PC-3 (cell line): ENCODE results near the gene MRPS9. TPM values are rescaled to one million over a fixed set of nuclear protein-coding genes. Genes with fewer than 3 reads are reported as not detected.

Experiments used
- ATAC-seq: fragments of 200-7000 bp; cut with Tn5 transposase; 2 replicates; pipeline ENCODE4 v1.9.1; 2020; ENCODE audit warnings: mild to moderate bottlenecking, moderate library complexity
- BruUV-seq: library from RNA; stranded (reverse); fragments of 400-500 nt; replicated peaks from 2 replicates; lab custom pipeline; 2021; lab: Mats Ljungman, UMichigan
- CTCF ChIA-PET: fragments of 300-600 bp; sonication (Branson Sonifier 250); formaldehyde crosslinking; loops from one replicate; lab custom pipeline; 2022; ENCODE audit warnings: antibody characterized with exemption; lab: Charles Lee
- POLR2A ChIA-PET: fragments of 300-600 bp; sonication (Branson Sonifier 250); formaldehyde crosslinking; loops from one replicate; lab custom pipeline; 2022; ENCODE audit warnings: antibody characterized with exemption; ENCODE audit not compliant: unreplicated experiment; lab: Charles Lee
- DNase-seq: peaks from one replicate; pipeline ENCODE4 v3.0.0-alpha.2; 2015
- H2AFZ ChIP-seq: fragments of 300-600 bp; sonication (generic); 2 replicates; pipeline ENCODE4 v1.6.0; 2016; ENCODE audit warnings: antibody characterized with exemption, low read length
- H3F3A ChIP-seq: fragments of 300-600 bp; sonication (generic); one replicate; pipeline ENCODE4 v1.6.0; 2017; ENCODE audit warnings: antibody characterized with exemption, low read length, control low read depth, mild to moderate bottlenecking; ENCODE audit not compliant: unreplicated experiment
- H3K27ac ChIP-seq: fragments of 300-600 bp; sonication (generic); 2 replicates; pipeline ENCODE4 v1.5.1; 2016; ENCODE audit warnings: mild to moderate bottlenecking, low read length
- H3K27me3 ChIP-seq: fragments of 300-600 bp; sonication (generic); 2 replicates; pipeline ENCODE4 v1.6.1; 2016; ENCODE audit warnings: low read length, mixed read lengths
- H3K36me3 ChIP-seq: fragments of 300-600 bp; sonication (generic); 2 replicates; pipeline ENCODE4 v1.6.1; 2016; ENCODE audit warnings: low read depth, mixed run types, low read length, mixed read lengths
- H3K4me1 ChIP-seq: fragments of 300-600 bp; sonication (generic); 2 replicates; pipeline ENCODE4 v1.5.1; 2016; ENCODE audit warnings: low read length; ENCODE audit not compliant: insufficient read depth
- H3K4me2 ChIP-seq: fragments of 300-600 bp; sonication (generic); 2 replicates; pipeline ENCODE4 v1.6.0; 2016; ENCODE audit warnings: low read length
- H3K4me3 ChIP-seq: fragments of 300-600 bp; sonication (generic); 2 replicates; pipeline ENCODE4 v1.5.1; 2016; ENCODE audit warnings: mild to moderate bottlenecking, low read length, mixed read lengths
- H3K79me2 ChIP-seq: fragments of 300-600 bp; sonication (generic); 2 replicates; pipeline ENCODE4 v1.6.1; 2017; ENCODE audit warnings: low read length, mixed read lengths
- H3K9ac ChIP-seq: fragments of 300-600 bp; sonication (generic); 2 replicates; pipeline ENCODE4 v1.6.0; 2016; ENCODE audit warnings: mild to moderate bottlenecking, low read length
- H3K9me2 ChIP-seq: fragments of 300-600 bp; sonication (generic); replicated peaks from 2 replicates; pipeline ENCODE4 v1.6.1; 2016; ENCODE audit warnings: mixed run types, low read length, mixed read lengths
- H3K9me3 ChIP-seq: fragments of 300-600 bp; sonication (generic); 2 replicates; pipeline ENCODE4 v1.6.1; 2016; ENCODE audit warnings: low read length, mixed read lengths
- H4K20me1 ChIP-seq: fragments of 300-600 bp; sonication (generic); 2 replicates; pipeline ENCODE4 v1.6.1; 2016; ENCODE audit warnings: low read length, mixed read lengths
- EZH2 ChIP-seq: fragments of 300-600 bp; sonication (generic); IDR thresholded peaks from one replicate; pipeline ENCODE4 v1.6.1; 2017; ENCODE audit warnings: antibody characterized with exemption, mild to moderate bottlenecking, low read length; ENCODE audit not compliant: unreplicated experiment
- EZH2phosphoT487 ChIP-seq: fragments of 300-600 bp; sonication (generic); IDR thresholded peaks from 2 replicates; pipeline ENCODE4 v1.6.1; 2018; ENCODE audit warnings: mild to moderate bottlenecking, antibody characterized with exemption, low read length, borderline replicate concordance
- intact Hi-C: fragments of 100-400 bp; cut with micrococcal nuclease; formaldehyde crosslinking; loops from 2 replicates; pipeline ENCODE4 v1.9.0; 2023
- total RNA-seq: library from RNA; depleted of rRNA; stranded (reverse); fragments of >200 nt; gene quantifications from 2 replicates; pipeline ENCODE4 v1.2.3, GENCODE V29; 2014
- TF ChIP-seq, protein P1 (sequence below): fragments of 300-600 bp; sonication (generic); conservative IDR thresholded peaks from 2 replicates; pipeline ENCODE4 v1.5.1; 2017; ENCODE audit warnings: antibody characterized with exemption, low read depth, mild to moderate bottlenecking, low read length

Gene MRPS9
- total RNA-seq, 1 experiment from 2014 or later: 64.0 TPM

DNA sequence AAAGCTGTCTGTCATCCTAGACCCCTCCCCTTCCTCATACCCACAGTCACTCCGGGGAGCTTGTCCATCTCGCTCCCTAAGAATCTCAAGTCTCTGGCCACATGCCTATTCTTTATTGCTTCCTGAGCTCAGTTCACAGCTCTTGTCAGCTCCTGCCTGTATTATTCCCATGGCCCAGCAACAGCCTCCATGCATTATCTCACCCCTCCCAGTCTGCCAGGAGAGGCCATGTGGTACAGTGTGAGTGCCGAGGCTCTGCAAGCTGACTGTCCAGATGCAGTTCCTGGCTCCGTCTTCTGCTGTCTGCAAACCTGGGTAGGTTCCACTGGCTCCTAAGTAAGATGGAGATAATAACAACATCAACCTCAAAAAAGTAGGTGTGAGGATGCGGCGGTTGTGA lies 79.7 kb downstream of the MRPS9 start:
- intact Hi-C loops: no loop called here

DNA sequence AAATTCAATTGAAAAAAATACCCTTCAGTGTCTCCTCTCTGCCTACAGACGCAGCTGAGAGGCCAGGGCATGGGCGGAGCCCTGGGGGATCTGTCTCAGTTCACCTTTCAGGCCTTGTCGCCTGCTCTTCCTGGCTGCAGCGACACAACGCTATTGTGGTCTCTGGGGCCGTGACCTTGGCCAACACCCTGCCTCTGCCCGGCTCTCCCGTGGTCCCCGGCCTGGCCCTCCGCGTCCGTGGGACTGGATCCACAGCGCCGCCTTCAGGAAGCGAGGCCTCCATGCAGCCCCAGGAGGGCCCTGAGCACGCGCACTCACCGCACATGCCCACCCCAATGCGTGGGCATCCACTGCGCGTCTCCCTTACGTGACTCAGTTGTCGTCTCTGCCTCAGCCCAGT lies 81.1 kb downstream of the MRPS9 start:
- ChIA-PET POLR2A (no interaction called here), CTCF (no interaction called here)
- Histone ChIP-seq H3K36me3 (no peaks in the 10 kb centered on the region), H3K4me3 (no peak overlapping the region), H2AFZ (no peak overlapping the region), H3F3A (no peaks in the 10 kb centered on the region), H3K9me3 (no peaks in the 10 kb centered on the region), H3K79me2 (no peaks in the 10 kb centered on the region), H3K4me1 (no peaks in the 10 kb centered on the region), H3K4me2 (no peak overlapping the region), H4K20me1 (no peaks in the 10 kb centered on the region), H3K9ac (no peak overlapping the region), H3K9me2 (no peaks in the 10 kb centered on the region), H3K27me3 (no peaks in the 10 kb centered on the region), H3K27ac (no peak overlapping the region)
- TF ChIP-seq EZH2phosphoT487 (no peak), EZH2 (no peak)
- TF ChIP-seq, protein P1, sequence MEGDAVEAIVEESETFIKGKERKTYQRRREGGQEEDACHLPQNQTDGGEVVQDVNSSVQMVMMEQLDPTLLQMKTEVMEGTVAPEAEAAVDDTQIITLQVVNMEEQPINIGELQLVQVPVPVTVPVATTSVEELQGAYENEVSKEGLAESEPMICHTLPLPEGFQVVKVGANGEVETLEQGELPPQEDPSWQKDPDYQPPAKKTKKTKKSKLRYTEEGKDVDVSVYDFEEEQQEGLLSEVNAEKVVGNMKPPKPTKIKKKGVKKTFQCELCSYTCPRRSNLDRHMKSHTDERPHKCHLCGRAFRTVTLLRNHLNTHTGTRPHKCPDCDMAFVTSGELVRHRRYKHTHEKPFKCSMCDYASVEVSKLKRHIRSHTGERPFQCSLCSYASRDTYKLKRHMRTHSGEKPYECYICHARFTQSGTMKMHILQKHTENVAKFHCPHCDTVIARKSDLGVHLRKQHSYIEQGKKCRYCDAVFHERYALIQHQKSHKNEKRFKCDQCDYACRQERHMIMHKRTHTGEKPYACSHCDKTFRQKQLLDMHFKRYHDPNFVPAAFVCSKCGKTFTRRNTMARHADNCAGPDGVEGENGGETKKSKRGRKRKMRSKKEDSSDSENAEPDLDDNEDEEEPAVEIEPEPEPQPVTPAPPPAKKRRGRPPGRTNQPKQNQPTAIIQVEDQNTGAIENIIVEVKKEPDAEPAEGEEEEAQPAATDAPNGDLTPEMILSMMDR: no peak
- no TSS peak for BruUV-seq
- no peak for DNase-seq
- no peak for ATAC-seq
- intact Hi-C loops: no loop called here

More for the DNA sequence above, 79.7 kb downstream of the MRPS9 start:
- Histone ChIP-seq H3K4me1 (no peaks in the 10 kb centered on the region), H3K27ac (no peak overlapping the region), H3K9ac (no peak overlapping the region), H3K36me3 (no peaks in the 10 kb centered on the region), H3K4me2 (no peak overlapping the region), H3F3A (no peaks in the 10 kb centered on the region), H3K9me2 (no peaks in the 10 kb centered on the region), H2AFZ (no peak overlapping the region), H3K9me3 (no peaks in the 10 kb centered on the region), H4K20me1 (no peaks in the 10 kb centered on the region), H3K4me3 (no peak overlapping the region), H3K27me3 (no peaks in the 10 kb centered on the region), H3K79me2 (no peaks in the 10 kb centered on the region)
- DNase-seq (no peak), ATAC-seq (no peak)
- BruUV-seq: no TSS peak
- ChIA-PET CTCF (no interaction called here), POLR2A (no interaction called here)
- TF ChIP-seq EZH2 (no peak), EZH2phosphoT487 (no peak)
- TF ChIP-seq, protein P1: no peak

DNA sequence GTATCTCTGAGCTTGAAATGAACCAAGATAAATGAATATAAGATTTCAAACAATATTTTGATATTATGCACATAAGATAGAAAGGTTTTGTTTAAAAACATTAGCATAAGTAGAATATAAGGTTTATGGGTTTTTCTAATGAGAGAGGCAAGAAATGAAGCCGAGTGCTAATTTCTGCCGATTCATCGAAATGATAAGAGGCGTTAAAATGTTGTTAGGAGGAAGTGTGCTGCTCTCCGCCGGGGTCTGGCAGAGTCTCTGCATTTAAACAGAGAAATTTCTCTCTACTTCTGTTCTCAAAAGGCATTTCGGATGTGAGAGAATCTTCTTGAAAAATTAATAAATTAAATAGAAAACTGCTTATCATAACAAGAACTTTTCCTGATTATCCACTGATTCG lies 83.6 kb downstream of the MRPS9 start:
- CTCF ChIA-PET: no interaction called here
- Histone ChIP-seq H3K4me2 (no peak overlapping the region), H3K4me1 (no peaks in the 10 kb centered on the region), H3K9me2 (no peaks in the 10 kb centered on the region), H4K20me1 (no peaks in the 10 kb centered on the region), H3K36me3 (no peaks in the 10 kb centered on the region), H3K9ac (no peak overlapping the region), H3K4me3 (no peak overlapping the region), H3K27me3 (peaks cover 6% of the 10 kb centered on the region), H3K79me2 (no peaks in the 10 kb centered on the region), H3K27ac (no peak overlapping the region), H3K9me3 (no peaks in the 10 kb centered on the region), H3F3A (no peaks in the 10 kb centered on the region), H2AFZ (no peak overlapping the region)
- POLR2A ChIA-PET: no interaction called here
- DNase-seq (no peak), ATAC-seq (no peak)
- TF ChIP-seq EZH2 (no peak), EZH2phosphoT487 (no peak)
- TF ChIP-seq, protein P1: no peak
- BruUV-seq: no TSS peak
- intact Hi-C loops: no loop called here
